ENCODE data around the gene SCAI. TPM values are rescaled to one million over a fixed set of nuclear protein-coding genes. Genes with fewer than 3 reads are reported as not detected.

SCAI gene
- total RNA-seq, 2 experiments from 2014 or later: 21.5 to 25.0 TPM

DNA sequence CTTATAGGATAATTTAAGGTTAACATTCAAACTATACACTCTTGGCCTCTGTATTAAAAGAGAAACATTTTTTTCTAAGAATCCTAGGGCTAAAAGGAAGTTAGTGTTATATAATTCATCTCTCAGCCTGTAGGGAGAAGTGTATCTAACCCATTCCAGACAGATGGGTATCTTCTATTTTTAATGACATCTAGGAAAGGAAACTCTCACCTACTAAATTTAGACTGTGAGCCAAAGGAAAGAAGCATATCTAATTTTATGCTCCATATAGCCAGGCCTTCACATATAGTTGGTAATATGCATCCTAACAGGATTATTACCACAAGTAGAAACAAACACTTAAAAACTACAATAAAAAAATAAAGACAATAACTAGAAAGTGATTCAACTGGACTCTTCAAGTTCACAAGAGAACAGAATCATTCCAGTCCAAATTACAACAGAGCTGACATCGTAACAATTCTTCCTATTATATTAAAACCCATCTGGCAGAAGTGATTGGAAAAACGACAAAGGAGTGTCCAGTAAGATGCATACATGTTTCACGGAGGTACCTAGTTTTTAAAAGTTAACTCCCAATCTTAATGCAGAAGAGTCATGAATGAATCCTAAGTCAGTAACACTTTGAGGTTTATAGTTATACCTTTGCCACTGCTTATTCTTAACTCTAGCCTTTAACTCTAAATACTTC, 39.4 kb downstream of the SCAI start:
- Histone ChIP-seq H3K4me3 (ENCODE audit: low read depth, low read length, poor library complexity, severe bottlenecking) (no peak overlapping the region), H2AFZ (ENCODE audit: low read length) (no peak overlapping the region), H4K20me1 (ENCODE audit: insufficient read depth, low read length) (no peaks in the 10 kb centered on the region), H3K79me2 (ENCODE audit: insufficient read depth, low read depth, low read length) (no peaks in the 10 kb centered on the region; the same call in 1 of the 2 replicates), H3K4me1 (ENCODE audit: insufficient read depth, low read length, poor library complexity, severe bottlenecking) (peaks cover 25% of the 10 kb centered on the region), H3K9me3 (ENCODE audit: low read length) (no peaks in the 10 kb centered on the region), H3K4me2 (ENCODE audit: low read length) (no peak overlapping the region), H3K9me2 (ENCODE audit: insufficient read depth, low read length) (no peaks in the 10 kb centered on the region), H3K36me3 (ENCODE audit: insufficient read depth, low read length) (no peaks in the 10 kb centered on the region; the same call in 1 of the 2 replicates), H3K27ac (ENCODE audit: low read depth, low read length, poor library complexity, severe bottlenecking) (peak overlapping the region; percentile 2)
- intact Hi-C loops (cut with micrococcal nuclease; ENCODE audit: unreplicated experiment): no loop called here
- no peak for TF ChIP-seq EZH2phosphoT487 (IDR thresholded peaks at IDR 0.05; ENCODE audit: borderline replicate concordance, low read depth, low read length)
- TF ChIP-seq, protein P1, sequence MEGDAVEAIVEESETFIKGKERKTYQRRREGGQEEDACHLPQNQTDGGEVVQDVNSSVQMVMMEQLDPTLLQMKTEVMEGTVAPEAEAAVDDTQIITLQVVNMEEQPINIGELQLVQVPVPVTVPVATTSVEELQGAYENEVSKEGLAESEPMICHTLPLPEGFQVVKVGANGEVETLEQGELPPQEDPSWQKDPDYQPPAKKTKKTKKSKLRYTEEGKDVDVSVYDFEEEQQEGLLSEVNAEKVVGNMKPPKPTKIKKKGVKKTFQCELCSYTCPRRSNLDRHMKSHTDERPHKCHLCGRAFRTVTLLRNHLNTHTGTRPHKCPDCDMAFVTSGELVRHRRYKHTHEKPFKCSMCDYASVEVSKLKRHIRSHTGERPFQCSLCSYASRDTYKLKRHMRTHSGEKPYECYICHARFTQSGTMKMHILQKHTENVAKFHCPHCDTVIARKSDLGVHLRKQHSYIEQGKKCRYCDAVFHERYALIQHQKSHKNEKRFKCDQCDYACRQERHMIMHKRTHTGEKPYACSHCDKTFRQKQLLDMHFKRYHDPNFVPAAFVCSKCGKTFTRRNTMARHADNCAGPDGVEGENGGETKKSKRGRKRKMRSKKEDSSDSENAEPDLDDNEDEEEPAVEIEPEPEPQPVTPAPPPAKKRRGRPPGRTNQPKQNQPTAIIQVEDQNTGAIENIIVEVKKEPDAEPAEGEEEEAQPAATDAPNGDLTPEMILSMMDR (conservative IDR thresholded peaks at IDR 0.05; ENCODE audit: low read length): no peak
- no TSS peak for BruUV-seq (replicated peaks)
- POLR2A ChIA-PET: no interaction called here
- no peak for DNase-seq (ENCODE audit: low spot score)
- CTCF ChIA-PET (ENCODE audit: unreplicated experiment): no interaction called here

DNA sequence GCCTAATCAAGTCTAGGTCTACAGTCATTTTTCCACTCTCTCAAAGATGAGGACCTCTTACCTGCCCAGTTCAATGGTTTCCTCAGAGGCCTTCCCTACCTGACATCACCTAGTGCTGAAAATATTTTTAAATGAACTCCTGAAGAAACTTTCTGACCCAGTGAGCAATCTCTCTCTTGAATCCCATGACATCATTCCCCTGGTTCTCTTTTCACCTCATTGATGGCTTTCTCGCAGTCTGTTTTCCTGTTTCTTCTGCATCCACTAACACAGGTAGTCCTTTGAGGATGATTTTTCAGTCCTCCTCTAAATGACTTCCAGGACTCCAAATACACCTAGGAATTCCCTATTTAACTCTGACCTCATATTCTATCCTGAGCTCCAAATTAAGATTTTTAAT, 40.3 kb downstream of the SCAI start:
- Histone ChIP-seq H3K79me2 (ENCODE audit: insufficient read depth, low read depth, low read length) (no peaks in the 10 kb centered on the region; the same call in 1 of the 2 replicates), H2AFZ (ENCODE audit: low read length) (no peak overlapping the region), H3K27ac (ENCODE audit: low read depth, low read length, poor library complexity, severe bottlenecking) (no peak overlapping the region), H3K4me1 (ENCODE audit: insufficient read depth, low read length, poor library complexity, severe bottlenecking) (peaks cover 25% of the 10 kb centered on the region), H4K20me1 (ENCODE audit: insufficient read depth, low read length) (no peaks in the 10 kb centered on the region), H3K4me2 (ENCODE audit: low read length) (no peak overlapping the region), H3K9me2 (ENCODE audit: insufficient read depth, low read length) (no peaks in the 10 kb centered on the region), H3K4me3 (ENCODE audit: low read depth, low read length, poor library complexity, severe bottlenecking) (no peak overlapping the region), H3K36me3 (ENCODE audit: insufficient read depth, low read length) (no peaks in the 10 kb centered on the region; the same call in 1 of the 2 replicates), H3K9me3 (ENCODE audit: low read length) (no peaks in the 10 kb centered on the region)
- intact Hi-C loops (cut with micrococcal nuclease; ENCODE audit: unreplicated experiment): no loop called here
- ChIA-PET CTCF (ENCODE audit: unreplicated experiment) (no interaction called here), POLR2A (interaction anchor here (0.6 kb wide), 2 partner anchors 325 to 691 kb away, joined by 3 read pairs; no protein-coding TSS in a partner anchor)
- BruUV-seq (replicated peaks): no TSS peak
- TF ChIP-seq, protein P1 (conservative IDR thresholded peaks at IDR 0.05; ENCODE audit: low read length): no peak
- TF ChIP-seq EZH2phosphoT487 (IDR thresholded peaks at IDR 0.05; ENCODE audit: borderline replicate concordance, low read depth, low read length): no peak
- no peak for DNase-seq (ENCODE audit: low spot score)

DNA sequence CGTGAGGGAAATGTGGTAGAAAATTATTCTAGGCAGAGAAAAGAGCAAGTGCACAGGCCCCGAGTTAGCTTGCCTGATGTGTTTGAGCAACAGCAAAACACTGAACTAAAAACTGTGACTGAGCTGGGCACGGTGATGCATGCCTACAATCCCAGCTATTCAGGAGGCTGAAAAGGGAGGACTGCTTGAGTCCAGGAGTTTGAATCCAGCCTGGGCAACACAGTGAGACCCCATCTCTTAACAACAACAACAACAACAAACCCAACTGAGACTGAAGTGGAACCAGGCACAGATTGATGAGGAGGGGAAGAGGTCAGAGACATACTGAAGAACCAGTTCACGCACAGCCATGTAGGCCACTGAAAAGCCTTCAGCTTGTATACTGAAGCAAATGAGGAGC, 42.5 kb downstream of the SCAI start:
- intact Hi-C loops (cut with micrococcal nuclease; ENCODE audit: unreplicated experiment): no loop called here
- H3K79me2 ChIP-seq (ENCODE audit: insufficient read depth, low read depth, low read length): no peaks in the 10 kb centered on the region
- TF ChIP-seq EZH2phosphoT487 (IDR thresholded peaks at IDR 0.05; ENCODE audit: borderline replicate concordance, low read depth, low read length): no peak
- TF ChIP-seq, protein P1 (conservative IDR thresholded peaks at IDR 0.05; ENCODE audit: low read length): no peak
- ChIA-PET CTCF (ENCODE audit: unreplicated experiment) (no interaction called here), POLR2A (interaction anchor here (0.6 to 1.6 kb wide), 3 partner anchors 30 to 174 kb away, joined by 3 to 4 read pairs (median 4); no protein-coding TSS in a partner anchor)
- peaks cover 20% of the 10 kb centered on the region for H3K4me1 ChIP-seq (ENCODE audit: insufficient read depth, low read length, poor library complexity, severe bottlenecking)
- no TSS peak for BruUV-seq (replicated peaks)
- H3K9me2 ChIP-seq (ENCODE audit: insufficient read depth, low read length): no peaks in the 10 kb centered on the region
- no peak for DNase-seq (ENCODE audit: low spot score)
- no peak overlapping the region for H3K4me2 ChIP-seq (ENCODE audit: low read length)
- H3K4me3 ChIP-seq (ENCODE audit: low read depth, low read length, poor library complexity, severe bottlenecking): no peak overlapping the region
- no peaks in the 10 kb centered on the region for H4K20me1 ChIP-seq (ENCODE audit: insufficient read depth, low read length)
- no peak overlapping the region for H2AFZ ChIP-seq (ENCODE audit: low read length)
- no peak overlapping the region for H3K27ac ChIP-seq (ENCODE audit: low read depth, low read length, poor library complexity, severe bottlenecking)
- H3K36me3 ChIP-seq (ENCODE audit: insufficient read depth, low read length): peaks cover 8% of the 10 kb centered on the region
- peaks cover 10% of the 10 kb centered on the region for H3K9me3 ChIP-seq (ENCODE audit: low read length)

Measured in OCI-LY7 (cell line).